CD14-positive monocyte (primary cell): ENCODE measurements around the gene TTC9C. TPM values are rescaled to one million over a fixed set of nuclear protein-coding genes. Genes with fewer than 3 reads are reported as not detected.
"Not testable (repeated sequence)": the region's sequence is repeated elsewhere in the genome, so short reads cannot be mapped to it uniquely, and the experiment has no call there.

Experiments used
- DNase-seq, 3 donors: peaks; one replicate each; pipeline ENCODE4 v3.0.0-alpha.2; 2011 to 2022
- H2AFZ ChIP-seq: 2 replicates; pipeline ENCODE4 v1.6.0; 2012; ENCODE audit warnings: mild to moderate bottlenecking, low read depth, low read length, inconsistent platforms; ENCODE audit not compliant: insufficient read depth, poor library complexity, severe bottlenecking
- H3K27ac ChIP-seq, 2 donors: 1 replicate in 1 of 2; 2 replicates in 1 of 2; pipeline ENCODE4 v1.5.1; 2012 to 2013; ENCODE audit warnings: low read length in 2 of 2, control low read depth in 1 of 2, inconsistent platforms in 1 of 2, low read depth in 1 of 2, mild to moderate bottlenecking in 1 of 2
- H3K27me3 ChIP-seq, 2 donors: one replicate each; pipeline versions ENCODE4 v1.6.0 to v1.6.1; 2011 to 2013; ENCODE audit warnings: low read length in 2 of 2; ENCODE audit not compliant: control insufficient read depth in 2 of 2, insufficient read depth in 2 of 2
- H3K36me3 ChIP-seq, 2 donors: replicated peaks in 1 of 2; 1 replicate in 1 of 2; 2 replicates in 1 of 2; pipeline versions ENCODE4 v1.5.1 to v1.6.1; 2012 to 2013; ENCODE audit warnings: low read length in 2 of 2, control low read depth in 1 of 2, inconsistent platforms in 1 of 2, mild to moderate bottlenecking in 1 of 2; ENCODE audit not compliant: insufficient read depth in 2 of 2, control insufficient read depth in 1 of 2
- H3K4me1 ChIP-seq, 2 donors: 1 replicate in 1 of 2; 2 replicates in 1 of 2; pipeline versions ENCODE4 v1.5.1 to v1.6.1; 2012 to 2013; ENCODE audit warnings: low read length in 2 of 2, control low read depth in 1 of 2, inconsistent platforms in 1 of 2, mild to moderate bottlenecking in 1 of 2, moderate library complexity in 1 of 2; ENCODE audit not compliant: insufficient read depth in 2 of 2, control insufficient read depth in 1 of 2
- H3K4me2 ChIP-seq: replicated peaks from 2 replicates; pipeline ENCODE3; 2012; ENCODE audit warnings: low read length, moderate library complexity, mild to moderate bottlenecking; ENCODE audit not compliant: poor library complexity, severe bottlenecking; ENCODE audit errors: extremely low read depth
- H3K4me3 ChIP-seq, 3 experiments: fragments of 200-600 bp in 1 of 3; sonication (generic) in 1 of 3; replicated peaks in 1 of 3; 1 replicate in 2 of 3; 2 replicates in 1 of 3; pipeline ENCODE4 v1.5.1; 2011 to 2013; ENCODE audit warnings: low read length in 3 of 3, mild to moderate bottlenecking in 3 of 3, control low read depth in 2 of 3, low read depth in 2 of 3, inconsistent platforms in 1 of 3, moderate library complexity in 1 of 3
- H3K79me2 ChIP-seq: 2 replicates; pipeline ENCODE4 v1.6.0; 2012; ENCODE audit warnings: mild to moderate bottlenecking, control low read depth, inconsistent platforms, low read length, moderate library complexity; ENCODE audit not compliant: insufficient read depth
- H3K9ac ChIP-seq: 2 replicates; pipeline ENCODE4 v1.6.0; 2017; ENCODE audit warnings: low read length, mild to moderate bottlenecking; ENCODE audit not compliant: insufficient read depth, poor library complexity, severe bottlenecking
- H3K9me3 ChIP-seq, 2 donors: replicated peaks in 1 of 2; 1 replicate in 1 of 2; 2 replicates in 1 of 2; pipeline versions ENCODE4 v1.5.1 to v1.6.1; 2012 to 2013; ENCODE audit warnings: low read length in 2 of 2, control low read depth in 1 of 2; ENCODE audit not compliant: control insufficient read depth in 1 of 2, insufficient read depth in 1 of 2
- H4K20me1 ChIP-seq: 2 replicates; pipeline ENCODE4 v1.6.0; 2012; ENCODE audit warnings: mild to moderate bottlenecking, low read length, control low read depth, moderate library complexity; ENCODE audit not compliant: insufficient read depth
- H3K27ac Mint-ChIP-seq, 7 donors: one replicate each; pipeline ENCODE4 v1.8.0; 2020; ENCODE audit warnings: mild to moderate bottlenecking in 7 of 7, mixed read lengths in 7 of 7, moderate library complexity in 6 of 7, inconsistent platforms in 2 of 7
- H3K27me3 Mint-ChIP-seq, 3 donors: one replicate each; pipeline ENCODE4 v1.8.0; 2021 to 2022; ENCODE audit warnings: low read depth in 3 of 3, mild to moderate bottlenecking in 3 of 3, mixed read lengths in 3 of 3, moderate library complexity in 3 of 3, inconsistent platforms in 1 of 3
- H3K36me3 Mint-ChIP-seq, 2 donors: one replicate each; pipeline ENCODE4 v1.8.0; 2020; ENCODE audit warnings: mixed read lengths in 2 of 2, inconsistent platforms in 1 of 2, mild to moderate bottlenecking in 1 of 2
- H3K4me1 Mint-ChIP-seq: one replicate; pipeline ENCODE4 v1.8.0; 2020; ENCODE audit warnings: mild to moderate bottlenecking, mixed read lengths
- H3K4me3 Mint-ChIP-seq, 2 donors: one replicate each; pipeline ENCODE4 v1.8.0; 2020; ENCODE audit warnings: mild to moderate bottlenecking in 2 of 2, mixed read lengths in 2 of 2, moderate library complexity in 1 of 2
- H3K9me3 Mint-ChIP-seq, 7 donors: one replicate each; pipeline ENCODE4 v1.8.0; 2020 to 2022; ENCODE audit warnings: mixed read lengths in 7 of 7, mild to moderate bottlenecking in 6 of 7, moderate library complexity in 6 of 7, inconsistent platforms in 2 of 7
- CTCF ChIP-seq: fragments of 200-600 bp; IDR thresholded peaks from one replicate; pipeline ENCODE4 v1.8.0; 2022; ENCODE audit warnings: antibody characterized with exemption, mild to moderate bottlenecking
- WGBS: methylation state at CpG from one replicate; pipeline ENCODE4 v1.1.5; 2013; ENCODE audit warnings: missing lambda C conversion rate; ENCODE audit not compliant: insufficient coverage; 5-methylcytosine and 5-hydroxymethylcytosine counted together
- intact Hi-C, 2 donors: fragments of 100-400 bp; cut with micrococcal nuclease; formaldehyde crosslinking; loops; one replicate each; pipeline versions ENCODE4 v1.15.0 to v1.15.1; 2023
- polyA plus RNA-seq, 3 donors: library from polyadenylated mRNA; depleted of rRNA in 1 of 3; unstranded in 2 of 3; stranded (reverse) in 1 of 3; fragments of 300-500 nt in 2 of 3; fragments of >200 nt in 1 of 3; fragmentation: Illumina TruSeq in 2 of 3; gene quantifications; 1 replicate in 2 of 3; 2 replicates in 1 of 3; pipeline ENCODE4 v1.2.3, GENCODE V29; 2012 to 2021

Gene TTC9C
- polyA plus RNA-seq, 3 donors: 17.9 to 21.6 (median 20.4) TPM

DNA sequence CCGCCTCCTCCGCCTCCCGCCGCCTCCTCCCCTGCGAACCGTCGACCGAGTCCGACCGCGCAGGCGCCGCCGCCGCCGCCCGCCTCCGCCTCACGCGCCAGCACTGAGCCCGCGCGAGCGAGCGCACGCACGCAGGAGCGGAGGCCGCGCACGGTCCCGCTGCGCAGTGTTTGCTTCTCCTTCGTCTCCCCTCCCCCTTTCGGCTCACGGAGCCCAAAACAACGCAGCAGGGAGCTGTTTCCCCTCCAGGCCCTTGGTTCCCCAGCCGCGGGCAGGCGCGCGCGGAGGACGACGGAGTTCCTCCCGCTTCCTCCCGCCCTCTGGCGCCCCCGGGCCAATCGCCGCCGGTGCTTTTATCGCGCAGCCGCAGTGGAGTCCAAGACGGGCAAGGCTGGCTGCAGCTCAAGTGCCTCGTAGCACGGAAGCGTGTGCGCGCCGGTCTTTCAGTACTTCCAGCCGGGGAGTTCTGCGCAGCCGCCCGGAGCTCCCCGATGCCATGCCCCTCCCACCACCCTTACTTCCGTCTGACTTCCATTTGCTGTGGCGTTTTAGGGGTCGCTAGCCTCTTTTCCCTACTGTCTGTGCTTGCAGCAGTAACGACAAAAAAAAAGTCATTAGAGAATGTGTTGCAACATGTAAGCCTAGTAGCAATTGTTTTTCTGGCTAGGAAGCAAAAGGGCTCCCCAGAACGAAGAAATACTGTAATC is 968 bp upstream of the TTC9C start, which contains the start of gene HNRNPUL2:
TSS of gene HNRNPUL2 (minus strand) at position 293 of the 707 bp plus-strand sequence. CDS start 301 bp downstream, outside the sequence.
- H4K20me1 ChIP-seq: peaks cover 51% of the 10 kb centered on the region
- H3K27me3 Mint-ChIP-seq: no peaks in the 10 kb centered on the region
- peaks cover 36 to 45% of the 10 kb centered on the region in 2 donors for H3K4me1 ChIP-seq

GRCh38 chr11:62727872-62728170 is 465 bp upstream of the TTC9C start:
- Mint-ChIP-seq H3K27me3 (no peaks in the 10 kb centered on the region), H3K9me3 (peaks cover 0 to 3% (median 0%) of the 10 kb centered on the region in 7 donors), H3K36me3 (peaks cover 22 to 37% of the 10 kb centered on the region in 2 donors), H3K4me1 (peaks cover 47% of the 10 kb centered on the region), H3K27ac (peak overlapping the region; percentile 94 to 98 (median 98)), H3K4me3 (peak overlapping the region; percentile 91 to 98)
- peaks cover 81% of the 10 kb centered on the region for H3K79me2 ChIP-seq
- H2AFZ ChIP-seq: peak overlapping the region; percentile 90
- peak overlapping the region; percentile 60 to 91 (median 84) for H3K4me3 ChIP-seq
- intact Hi-C loops: loop anchor here (1.0 to 5.0 kb wide), 2 partner anchors 19 to 44 kb away; partner anchors contain the start of gene TAF6L (in 2 of the 2)
- DNase-seq: peak; percentile 95 to 98 (median 95)
- no peaks in the 10 kb centered on the region for H3K27me3 ChIP-seq
- H3K9me3 ChIP-seq: no peaks in the 10 kb centered on the region
- H3K27ac ChIP-seq: peak overlapping the region; percentile 88 to 91
- H3K4me2 ChIP-seq: peak overlapping the region; percentile 100
- WGBS: 0% methylated on average over 15 of the region's 20 CpGs
- H3K36me3 ChIP-seq: peaks cover 23 to 26% of the 10 kb centered on the region in 2 donors
- peaks cover 48% of the 10 kb centered on the region for H4K20me1 ChIP-seq
- H3K4me1 ChIP-seq: peaks cover 36 to 45% of the 10 kb centered on the region in 2 donors
- no peak for TF ChIP-seq CTCF
- H3K9ac ChIP-seq: peak overlapping the region; percentile 91

More for the DNA sequence above, 968 bp upstream of the TTC9C start, which contains the start of gene HNRNPUL2:
- Mint-ChIP-seq H3K4me3 (peak within 1 kb of the TSS; percentile 91 to 98), H3K27ac (peak within 1 kb of the TSS; percentile 94 to 98 (median 98)), H3K36me3 (peaks cover 27 to 37% of the 10 kb centered on the region in 2 donors), H3K9me3 (peaks cover 0 to 3% (median 0%) of the 10 kb centered on the region in 7 donors), H3K4me1 (peaks cover 47% of the 10 kb centered on the region)
- H3K27me3 ChIP-seq: no peaks in the 10 kb centered on the region
- H3K79me2 ChIP-seq: peaks cover 82% of the 10 kb centered on the region
- H3K9me3 ChIP-seq: no peaks in the 10 kb centered on the region
- H3K4me2 ChIP-seq: peak within 1 kb of the TSS; percentile 100
- H3K4me3 ChIP-seq: peak within 1 kb of the TSS; percentile 84 to 97 (median 91)
- WGBS: under 1% methylated on average over 68 of the region's 72 CpGs
- H2AFZ ChIP-seq: peak within 1 kb of the TSS; percentile 90
- no peak for TF ChIP-seq CTCF
- peak; percentile 99 for DNase-seq
- H3K9ac ChIP-seq: peak within 1 kb of the TSS; percentile 91
- peak within 1 kb of the TSS; percentile 88 to 91 for H3K27ac ChIP-seq
- intact Hi-C loops: loop anchor here (1.0 to 5.0 kb wide), 2 partner anchors 18 to 45 kb away; partner anchors contain the start of gene TAF6L (in 2 of the 2)
- H3K36me3 ChIP-seq: peaks cover 26 to 30% of the 10 kb centered on the region in 2 donors

- peak overlapping the region in 1 of 2 donors; percentile 24 for H3K4me3 Mint-ChIP-seq
- peaks cover 30% of the 10 kb centered on the region for H4K20me1 ChIP-seq
- H3K4me1 Mint-ChIP-seq: peaks cover 35% of the 10 kb centered on the region
- H3K27ac Mint-ChIP-seq, H3K27me3 Mint-ChIP-seq, H3K4me3 ChIP-seq, DNase-seq, intact Hi-C loops, H3K9ac ChIP-seq, H2AFZ ChIP-seq, H3K9me3 ChIP-seq, H3K9me3 Mint-ChIP-seq, H3K4me2 ChIP-seq, H3K27me3 ChIP-seq: not testable (repeated sequence)
- peaks cover 75% of the 10 kb centered on the region for H3K79me2 ChIP-seq
- WGBS: 99% methylated on average over 10 of the region's 14 CpGs
- H3K27ac ChIP-seq: peak overlapping the region; percentile 5 to 88
- H3K36me3 ChIP-seq: peaks cover 18 to 28% of the 10 kb centered on the region in 2 donors
- peaks cover 28 to 34% of the 10 kb centered on the region in 2 donors for H3K4me1 ChIP-seq
- peaks cover 17 to 39% of the 10 kb centered on the region in 2 donors for H3K36me3 Mint-ChIP-seq
Observed at GRCh38 chr11:62730076-62730475, 1.8 kb downstream of the TTC9C start.
